Caco-2 (cell line): ENCODE results near the gene UBALD2. TPM values are rescaled to one million over a fixed set of nuclear protein-coding genes. Genes with fewer than 3 reads are reported as not detected.
"Not testable (repeated sequence)": the region's sequence is repeated elsewhere in the genome, so short reads cannot be mapped to it uniquely, and the experiment has no call there.

Experiments used
- BruUV-seq: library from RNA; stranded (reverse); fragments of 400-500 nt; replicated peaks from 2 replicates; lab custom pipeline; 2021; lab: Mats Ljungman, UMichigan
- CTCF ChIA-PET: fragments of 300-600 bp; sonication (Branson Sonifier 250); formaldehyde crosslinking; loops from one replicate; lab custom pipeline; 2022; ENCODE audit warnings: antibody characterized with exemption; lab: Charles Lee
- POLR2A ChIA-PET: fragments of 300-600 bp; sonication (Branson Sonifier 250); formaldehyde crosslinking; loops from one replicate; lab custom pipeline; 2022; ENCODE audit warnings: antibody characterized with exemption; lab: Charles Lee
- DNase-seq, 2 experiments: peaks; one replicate each; pipeline versions ENCODE4 v3.0.0 to v3.0.0-alpha.2; 2020 to 2022
- H3K27me3 ChIP-seq: replicated peaks from 2 replicates; pipeline ENCODE4 v1.6.0; 2011; ENCODE audit warnings: low read length; ENCODE audit not compliant: control insufficient read depth, insufficient read depth
- H3K36me3 ChIP-seq: 2 replicates; pipeline ENCODE4 v1.5.1; 2011; ENCODE audit warnings: low read length; ENCODE audit not compliant: control insufficient read depth, insufficient read depth
- H3K4me1 ChIP-seq: fragments of 250-450 bp; sonication (Bioruptor Pico); 2 replicates; pipeline ENCODE4 v1.5.1; 2020; ENCODE audit warnings: mild to moderate bottlenecking
- H3K4me3 ChIP-seq: 2 replicates; pipeline ENCODE4 v1.5.1; 2011; ENCODE audit warnings: low read depth, mild to moderate bottlenecking, control low read depth, low read length
- H3K9me3 ChIP-seq: fragments of 250-450 bp; sonication (Bioruptor Pico); 2 replicates; pipeline ENCODE4 v1.5.1; 2020; ENCODE audit warnings: mild to moderate bottlenecking, moderate library complexity
- H3K27ac Mint-ChIP-seq: one replicate; pipeline ENCODE4 v1.8.0; 2022; ENCODE audit warnings: mixed read lengths; ENCODE audit not compliant: unreplicated experiment
- H3K27me3 Mint-ChIP-seq: one replicate; pipeline ENCODE4 v1.8.0; 2022; ENCODE audit warnings: mixed read lengths; ENCODE audit not compliant: insufficient read depth, unreplicated experiment
- H3K36me3 Mint-ChIP-seq: one replicate; pipeline ENCODE4 v1.8.0; 2022; ENCODE audit warnings: mild to moderate bottlenecking, mixed read lengths; ENCODE audit not compliant: insufficient read depth, unreplicated experiment
- H3K4me1 Mint-ChIP-seq: one replicate; pipeline ENCODE4 v1.8.0; 2022; ENCODE audit warnings: low read depth, mixed read lengths; ENCODE audit not compliant: unreplicated experiment
- H3K4me3 Mint-ChIP-seq: one replicate; pipeline ENCODE4 v1.8.0; 2022; ENCODE audit warnings: mild to moderate bottlenecking, moderate library complexity, mixed read lengths; ENCODE audit not compliant: unreplicated experiment
- H3K9me3 Mint-ChIP-seq: one replicate; pipeline ENCODE4 v1.8.0; 2022; ENCODE audit warnings: mixed read lengths; ENCODE audit not compliant: unreplicated experiment
- CTCF ChIP-seq, 2 experiments: fragments of 200-600 bp in 1 of 2; IDR thresholded peaks; 1 replicate in 1 of 2; 2 replicates in 1 of 2; pipeline versions ENCODE4 v1.5.1 to v1.8.0; 2011 to 2022; ENCODE audit warnings: antibody characterized with exemption in 1 of 2, control low read depth in 1 of 2, inconsistent platforms in 1 of 2, low read depth in 1 of 2, low read length in 1 of 2, mild to moderate bottlenecking in 1 of 2, moderate library complexity in 1 of 2; ENCODE audit not compliant: insufficient read depth in 1 of 2, severe bottlenecking in 1 of 2, unreplicated experiment in 1 of 2
- intact Hi-C: fragments of 100-400 bp; cut with micrococcal nuclease; formaldehyde crosslinking; loops from one replicate; pipeline ENCODE4 v1.10.0; 2022; ENCODE audit not compliant: unreplicated experiment
- total RNA-seq: library from RNA; stranded (reverse); gene quantifications from 2 replicates; pipeline ENCODE4 v1.2.3, GENCODE V29; 2022

Gene UBALD2
- total RNA-seq, 1 experiment from 2014 or later, result 50.0 TPM

DNA sequence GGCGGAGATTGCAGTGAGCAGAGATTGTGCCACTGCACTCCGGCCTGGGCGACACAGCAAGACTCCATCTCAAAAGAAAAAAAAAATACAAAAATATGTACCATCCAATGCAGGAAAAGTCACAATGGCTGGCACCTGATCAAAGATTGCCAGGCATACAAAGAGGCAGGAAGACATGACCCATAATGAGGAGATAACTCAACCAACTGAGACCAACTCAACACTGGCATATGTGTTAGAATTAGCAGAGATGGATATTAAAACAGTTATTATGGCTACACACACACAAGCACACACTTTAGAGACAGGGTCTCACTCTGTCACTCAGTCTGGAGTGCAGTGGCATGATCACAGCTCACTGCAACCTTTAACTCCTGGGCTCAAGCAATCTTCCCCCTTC, 32.3 kb downstream of the UBALD2 start:
- Mint-ChIP-seq H3K36me3 (no peaks in the 10 kb centered on the region), H3K27me3 (no peaks in the 10 kb centered on the region), H3K9me3 (no peaks in the 10 kb centered on the region), H3K27ac (no peak overlapping the region), H3K4me3 (no peak overlapping the region), H3K4me1 (no peaks in the 10 kb centered on the region)
- Histone ChIP-seq H3K9me3 (no peaks in the 10 kb centered on the region), H3K4me3 (no peak overlapping the region), H3K27me3 (no peaks in the 10 kb centered on the region), H3K4me1 (no peaks in the 10 kb centered on the region), H3K36me3 (no peaks in the 10 kb centered on the region)
- ChIA-PET CTCF (interaction anchor here (0.9 to 1.9 kb wide), 2 partner anchors 18 to 101 kb away, joined by 5 to 6 read pairs; no protein-coding TSS in a partner anchor), POLR2A (no interaction called here)
- BruUV-seq, result no TSS peak
- no peak for TF ChIP-seq CTCF (IDR thresholded peaks at IDR 0.05; ENCODE audit: insufficient read depth in 1 of 2, low read depth in 1 of 2, low read length in 1 of 2, severe bottlenecking in 1 of 2, unreplicated experiment in 1 of 2)
- intact Hi-C loops, result no loop called here
- DNase-seq, result no peak

DNA sequence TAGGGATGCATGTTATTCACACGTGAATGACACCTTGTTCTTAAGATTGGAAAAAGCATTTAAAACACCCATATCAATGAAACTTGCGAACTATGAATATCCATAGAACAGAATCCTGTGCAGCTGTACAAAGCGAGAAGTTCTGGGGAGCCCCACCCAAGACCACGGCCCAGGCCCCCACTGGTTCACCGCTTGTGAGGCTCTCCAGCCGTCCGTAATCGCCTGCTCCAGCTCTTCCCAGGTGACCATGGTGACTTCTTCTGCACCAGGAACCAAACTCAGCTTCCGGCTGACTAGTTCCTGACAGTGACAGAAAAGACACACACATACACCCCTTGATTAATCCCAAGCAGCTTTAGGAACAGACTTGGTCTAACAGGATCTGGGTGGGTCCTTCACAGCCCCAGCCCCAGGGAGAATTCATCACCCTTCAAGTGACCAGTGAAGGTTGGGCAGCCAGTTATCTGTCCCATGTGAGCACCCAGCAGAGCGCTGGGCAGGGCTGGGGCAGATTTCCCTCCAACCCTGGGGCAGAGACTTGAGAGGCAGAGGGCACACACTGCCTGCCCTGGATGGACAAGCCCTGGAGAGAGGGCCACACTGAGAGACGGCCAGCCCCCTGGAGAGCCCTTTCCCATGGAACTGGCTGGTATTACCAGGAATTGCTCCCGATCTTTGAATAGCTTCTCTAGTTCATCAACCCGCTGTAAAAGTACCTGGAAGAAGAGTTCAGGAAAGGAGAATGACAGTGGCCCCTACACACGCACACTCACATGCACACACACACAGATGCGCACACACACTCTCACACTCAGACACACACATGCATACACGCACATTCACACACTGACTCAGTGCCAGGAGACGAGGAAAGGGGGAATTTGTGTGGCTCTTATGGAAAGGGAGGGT, 39.3 kb downstream of the UBALD2 start:
- POLR2A ChIA-PET, result no interaction called here
- no peaks in the 10 kb centered on the region for H3K36me3 ChIP-seq
- Mint-ChIP-seq H3K4me1 (peaks cover 6% of the 10 kb centered on the region), H3K9me3 (no peaks in the 10 kb centered on the region), H3K4me3 (no peak overlapping the region), H3K27ac (no peak overlapping the region), H3K36me3 (peaks cover 22% of the 10 kb centered on the region), H3K27me3 (no peaks in the 10 kb centered on the region)
- CTCF ChIA-PET, result interaction anchor here (0.6 to 2.5 kb wide), 7 partner anchors 9 to 238 kb away, joined by 3 to 21 read pairs (median 4); no protein-coding TSS in a partner anchor
- H3K9me3 ChIP-seq, result no peaks in the 10 kb centered on the region
- H3K27me3 ChIP-seq, result no peaks in the 10 kb centered on the region
- no peak for DNase-seq
- intact Hi-C loops, result no loop called here
- no peaks in the 10 kb centered on the region for H3K4me1 ChIP-seq
- no peak overlapping the region for H3K4me3 ChIP-seq
- BruUV-seq, result no TSS peak
- TF ChIP-seq CTCF (IDR thresholded peaks at IDR 0.05; ENCODE audit: insufficient read depth in 1 of 2, low read depth in 1 of 2, low read length in 1 of 2, severe bottlenecking in 1 of 2, unreplicated experiment in 1 of 2), result no peak

GRCh38 chr17:76305135-76305454, 39.9 kb downstream of the UBALD2 start:
- H3K9me3 Mint-ChIP-seq, H3K9me3 ChIP-seq, DNase-seq, H3K4me3 Mint-ChIP-seq, H3K4me1 Mint-ChIP-seq, H3K27me3 Mint-ChIP-seq, H3K36me3 ChIP-seq, H3K4me1 ChIP-seq, H3K27ac Mint-ChIP-seq, H3K27me3 ChIP-seq, BruUV-seq, intact Hi-C loops, H3K4me3 ChIP-seq, POLR2A ChIA-PET: not testable (repeated sequence)
- H3K36me3 Mint-ChIP-seq, result peaks cover 28% of the 10 kb centered on the region
- CTCF ChIA-PET, result interaction anchor here (0.6 to 2.5 kb wide), 4 partner anchors 8 to 93 kb away, joined by 3 to 21 read pairs (median 3); no protein-coding TSS in a partner anchor
